K562 (cell line): ENCODE results near the gene COMP. TPM values are rescaled to one million over a fixed set of nuclear protein-coding genes. Genes with fewer than 3 reads are reported as not detected.

Experiments
- ATF1 ChIP-seq, 2 experiments: fragments of 450-650 bp in 1 of 2; IDR thresholded peaks; 2 replicates each; pipeline ENCODE4 v1.6.1; 2016; ENCODE audit warnings: missing compliant biosample characterization in 1 of 2, missing genetic modification characterization in 1 of 2
- COPS2 ChIP-seq: fragments of 450-650 bp; conservative IDR thresholded peaks from 2 replicates; pipeline ENCODE4 v1.6.1; 2016; ENCODE audit warnings: mild to moderate bottlenecking, moderate library complexity
- CREM ChIP-seq: IDR thresholded peaks from 2 replicates; pipeline ENCODE4 v1.6.1; 2014; ENCODE audit warnings: antibody characterized with exemption, low read depth
- ID3 ChIP-seq, 2 experiments: fragments of 250-450 bp in 1 of 2; fragments of 450-650 bp in 1 of 2; sonication (Bioruptor Pico) in 1 of 2; IDR thresholded peaks; 2 replicates each; pipeline versions ENCODE4 v1.6.1 to v1.8.0; 2016 to 2021; ENCODE audit warnings: mild to moderate bottlenecking in 2 of 2, moderate library complexity in 2 of 2, missing compliant biosample characterization in 1 of 2, missing genetic modification characterization in 1 of 2
- KLF13 ChIP-seq: fragments of 450-650 bp; IDR thresholded peaks from 2 replicates; pipeline ENCODE4 v1.6.1; 2016; ENCODE audit warnings: missing genetic modification characterization, low read depth, mild to moderate bottlenecking, missing compliant biosample characterization, moderate library complexity, borderline replicate concordance
- MBD2 ChIP-seq: sonication (generic); IDR thresholded peaks from 2 replicates; pipeline ENCODE4 v1.6.1; 2016; ENCODE audit warnings: low read depth, borderline replicate concordance
- NFRKB ChIP-seq: fragments of 450-650 bp; IDR thresholded peaks from 2 replicates; pipeline ENCODE4 v1.6.1; 2016; ENCODE audit warnings: low read depth
- NR2C2 ChIP-seq, 2 experiments: fragments of 200-800 bp in 1 of 2; sonication (Bioruptor generic) in 1 of 2; sonication (generic) in 1 of 2; formaldehyde crosslinking in 1 of 2; IDR thresholded peaks; 2 replicates each; pipeline versions ENCODE4 v1.6.1 to v1.8.0; 2016 to 2022; ENCODE audit warnings: mild to moderate bottlenecking in 1 of 2, missing compliant biosample characterization in 1 of 2, missing genetic modification characterization in 1 of 2, missing genetic modification reagents in 1 of 2
- NRF1 ChIP-seq, 2 experiments: fragments of 450-650 bp; IDR thresholded peaks in 1 of 2; conservative IDR thresholded peaks in 1 of 2; 2 replicates each; pipeline ENCODE4 v1.6.1; 2014; ENCODE audit warnings: mild to moderate bottlenecking in 2 of 2
- PRDM10 ChIP-seq: fragments of 450-650 bp; IDR thresholded peaks from 2 replicates; pipeline ENCODE4 v1.6.1; 2018; ENCODE audit not compliant: partially characterized antibody
- PYGO2 ChIP-seq: fragments of 450-650 bp; IDR thresholded peaks from 2 replicates; pipeline ENCODE4 v1.6.1; 2016; ENCODE audit warnings: mild to moderate bottlenecking, missing genetic modification characterization, moderate library complexity, missing compliant biosample characterization
- SIN3A ChIP-seq, 2 experiments: fragments of 150-350 bp in 1 of 2; IDR thresholded peaks; 2 replicates each; pipeline ENCODE4 v1.6.1; 2011 to 2016; ENCODE audit warnings: borderline replicate concordance in 2 of 2, low read depth in 2 of 2, low read length in 2 of 2, mild to moderate bottlenecking in 2 of 2, moderate library complexity in 2 of 2; ENCODE audit not compliant: control insufficient read depth in 1 of 2
- ZNF134 ChIP-seq: fragments of 250-450 bp; sonication (Bioruptor Pico); conservative IDR thresholded peaks from 2 replicates; pipeline ENCODE4 v1.4.0; 2020
- ZNF217 ChIP-seq: sonication (generic); formaldehyde crosslinking; IDR thresholded peaks from 2 replicates; pipeline ENCODE4 v1.8.0; 2022; ENCODE audit warnings: mild to moderate bottlenecking, missing genetic modification reagents
- ZNF224 ChIP-seq: sonication (generic); formaldehyde crosslinking; IDR thresholded peaks from 2 replicates; pipeline ENCODE4 v1.8.0; 2022; ENCODE audit warnings: mild to moderate bottlenecking, missing genetic modification reagents
- ZNF263 ChIP-seq: sonication (generic); formaldehyde crosslinking; IDR thresholded peaks from 2 replicates; pipeline ENCODE4 v1.8.0; 2022; ENCODE audit warnings: mild to moderate bottlenecking, missing genetic modification reagents, borderline replicate concordance
- ZNF449 ChIP-seq: fragments of 250-450 bp; sonication (Bioruptor Pico); IDR thresholded peaks from 2 replicates; pipeline ENCODE4 v1.8.0; 2022; ENCODE audit warnings: moderate library complexity, mild to moderate bottlenecking, inconsistent platforms
- polyA plus RNA-seq, 8 experiments: library from polyadenylated mRNA; depleted of rRNA in 4 of 8; stranded (reverse) in 5 of 8; unstranded in 3 of 8; fragments of >200 nt; fragmentation: Nextera tagmentation in 2 of 8; fragmentation: Illumina TruSeq in 1 of 8; extraction: Ambion mirVana in 2 of 8; extraction: Trizol in 1 of 8; gene quantifications; 2 replicates each; pipeline versions ENCODE4 v1.2.1 to v1.2.3, GENCODE V29; 2011 to 2014; ENCODE audit warnings: inconsistent platforms in 1 of 8, missing spikeins in 1 of 8
- total RNA-seq, 7 experiments: library from RNA; depleted of rRNA in 6 of 7; stranded (reverse); fragments of >200 nt in 6 of 7; fragmentation: Illumina TruSeq in 2 of 7; extraction: Trizol in 2 of 7; gene quantifications; 2 replicates each; pipeline versions ENCODE4 v1.2.1 to v1.2.3, GENCODE V29; 2011 to 2021; ENCODE audit warnings: low replicate concordance in 1 of 7
- TF ChIP-seq, protein P1 (sequence below): fragments of 250-450 bp; sonication (Bioruptor Pico); IDR thresholded peaks from 2 replicates; pipeline ENCODE4 v1.4.0; 2020; ENCODE audit warnings: mild to moderate bottlenecking, moderate library complexity

The COMP gene
- total and polyA plus RNA-seq, 9 of the 15 experiments (the other 6 are each of a cell fraction or from before 2014, with no cell fraction given) = 0.07 TPM; not detected in 8

DNA sequence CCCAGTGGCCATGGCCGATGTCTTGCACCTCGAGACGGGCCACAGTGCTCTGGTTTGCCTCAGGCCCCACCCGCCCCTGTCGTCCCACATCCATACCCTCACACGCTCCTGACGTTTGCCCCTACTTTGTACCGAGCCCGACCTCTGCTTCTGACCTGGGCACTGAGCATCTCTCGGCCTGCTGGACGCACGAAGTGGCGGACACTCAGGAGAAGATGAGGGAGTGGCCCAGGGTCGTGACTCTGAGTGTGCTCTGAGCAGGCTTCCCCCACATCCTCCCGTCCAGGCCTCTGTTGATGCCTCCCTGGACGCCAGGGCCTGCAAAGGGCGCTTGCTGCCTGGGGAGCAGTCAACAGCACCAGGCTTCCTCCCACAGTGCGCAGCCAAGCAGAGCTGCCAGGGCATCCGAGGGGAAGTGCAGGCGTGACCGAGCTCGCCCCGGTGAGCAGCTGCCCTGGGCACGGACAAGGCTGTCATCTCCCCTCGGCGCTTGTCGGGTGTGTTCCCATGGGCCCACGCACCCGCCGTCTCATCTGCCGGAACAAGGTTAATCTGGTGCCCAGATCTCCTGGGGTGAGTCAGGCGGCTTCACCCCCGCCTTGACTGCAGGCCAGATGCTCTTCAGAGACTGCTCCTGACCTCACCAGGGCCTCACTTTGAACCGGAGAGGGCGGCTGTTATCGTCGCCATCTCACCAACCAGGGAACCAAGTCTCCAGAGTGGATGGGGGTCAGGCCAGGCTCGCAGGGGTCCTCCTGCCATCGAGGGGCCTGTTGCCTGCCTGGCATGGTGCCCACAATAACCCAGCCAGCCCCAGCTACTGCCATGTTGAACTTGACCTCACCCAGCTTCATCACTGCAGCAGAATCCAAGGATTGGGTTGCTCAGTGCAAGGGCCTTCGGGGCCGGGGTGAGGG, 27.2 kb downstream of the COMP start (continued):
- TF ChIP-seq NR2C2 (CRISPR knock-in tag; IDR thresholded peaks at IDR 0.05) (0 out of 2 replicates have a peak, but pooled peaks have one; percentile 28), NR2C2 (tag; IDR thresholded peaks at IDR 0.05) (peak; percentile 84), NFRKB (no peak), ZNF263 (CRISPR knock-in tag) (no peak), MBD2 (0 out of 2 replicates have a peak, but pooled peaks have one; percentile 23), SIN3A (IDR thresholded peaks at IDR 0.05; ENCODE audit: borderline replicate concordance in 2 of 2, control insufficient read depth in 1 of 2, low read depth in 2 of 2, low read length in 2 of 2) (no peak), COPS2 (no peak), NRF1 (conservative IDR thresholded peaks at IDR 0.05 in 1 of 2, IDR thresholded peaks at IDR 0.05 in 1 of 2) (peak in 1 of 2 experiments; percentile 53; a peak in 2 of 4 replicates), CREM (peak; percentile 49; the same call in 1 of the 2 replicates), ATF1 (CRISPR knock-in tag; IDR thresholded peaks at IDR 0.05) (no peak), ATF1 (tag; IDR thresholded peaks at IDR 0.05) (no peak), PRDM10 (no peak), PYGO2 (no peak), KLF13 (no peak), ZNF217 (CRISPR knock-in tag) (no peak), ZNF224 (CRISPR knock-in tag) (no peak), ID3 (CRISPR knock-in tag; IDR thresholded peaks at IDR 0.05) (no peak), ID3 (tag; IDR thresholded peaks at IDR 0.05) (no peak), ZNF134 (CRISPR knock-in tag) (no peak), ZNF449 (CRISPR knock-in tag) (no peak)
- TF ChIP-seq, protein P1, sequence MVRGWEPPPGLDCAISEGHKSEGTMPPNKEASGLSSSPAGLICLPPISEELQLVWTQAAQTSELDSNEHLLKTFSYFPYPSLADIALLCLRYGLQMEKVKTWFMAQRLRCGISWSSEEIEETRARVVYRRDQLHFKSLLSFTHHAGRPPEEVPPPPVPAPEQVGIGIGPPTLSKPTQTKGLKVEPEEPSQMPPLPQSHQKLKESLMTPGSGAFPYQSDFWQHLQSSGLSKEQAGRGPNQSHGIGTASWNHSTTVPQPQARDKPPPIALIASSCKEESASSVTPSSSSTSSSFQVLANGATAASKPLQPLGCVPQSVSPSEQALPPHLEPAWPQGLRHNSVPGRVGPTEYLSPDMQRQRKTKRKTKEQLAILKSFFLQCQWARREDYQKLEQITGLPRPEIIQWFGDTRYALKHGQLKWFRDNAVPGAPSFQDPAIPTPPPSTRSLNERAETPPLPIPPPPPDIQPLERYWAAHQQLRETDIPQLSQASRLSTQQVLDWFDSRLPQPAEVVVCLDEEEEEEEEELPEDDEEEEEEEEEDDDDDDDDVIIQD (CRISPR knock-in tag) = no peak
